Uterus (tissue), 2 donors: ENCODE measurements around the gene IL15.

Experiments used
- POLR2A ChIP-seq, 2 donors: fragments of 450-650 bp; IDR thresholded peaks; one replicate each; pipeline ENCODE4 v1.6.1; 2016; ENCODE audit warnings: antibody characterized with exemption in 2 of 2, mild to moderate bottlenecking in 1 of 2, moderate library complexity in 1 of 2
- TF ChIP-seq, protein P1 (sequence below), 4 experiments: fragments of 200-600 bp in 2 of 4; fragments of 450-650 bp in 2 of 4; sonication (generic) in 2 of 4; IDR thresholded peaks; one replicate each; pipeline ENCODE4 v1.5.1; 2016 to 2019; ENCODE audit warnings: antibody characterized with exemption in 4 of 4, mild to moderate bottlenecking in 2 of 4, moderate library complexity in 1 of 4

DNA sequence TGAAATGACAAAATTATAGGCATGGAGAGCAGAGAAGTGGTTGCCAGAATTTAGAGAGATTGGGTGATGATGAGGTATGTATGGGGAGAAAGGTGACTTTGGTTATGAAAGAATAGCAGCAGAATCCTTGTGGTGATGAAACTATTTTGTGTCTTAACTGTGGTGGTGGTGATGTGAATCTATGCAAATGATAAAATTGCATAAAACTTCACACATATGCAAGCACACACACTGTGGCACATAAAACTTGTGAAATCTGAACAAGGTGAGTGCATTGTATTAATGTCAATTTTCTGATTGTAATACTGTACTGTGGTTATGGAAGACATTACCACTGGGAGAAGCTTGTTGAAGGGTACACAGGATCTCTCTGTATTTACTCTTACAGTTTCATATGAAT lies 91.0 kb downstream of the IL15 start:
- TF ChIP-seq, protein P1, sequence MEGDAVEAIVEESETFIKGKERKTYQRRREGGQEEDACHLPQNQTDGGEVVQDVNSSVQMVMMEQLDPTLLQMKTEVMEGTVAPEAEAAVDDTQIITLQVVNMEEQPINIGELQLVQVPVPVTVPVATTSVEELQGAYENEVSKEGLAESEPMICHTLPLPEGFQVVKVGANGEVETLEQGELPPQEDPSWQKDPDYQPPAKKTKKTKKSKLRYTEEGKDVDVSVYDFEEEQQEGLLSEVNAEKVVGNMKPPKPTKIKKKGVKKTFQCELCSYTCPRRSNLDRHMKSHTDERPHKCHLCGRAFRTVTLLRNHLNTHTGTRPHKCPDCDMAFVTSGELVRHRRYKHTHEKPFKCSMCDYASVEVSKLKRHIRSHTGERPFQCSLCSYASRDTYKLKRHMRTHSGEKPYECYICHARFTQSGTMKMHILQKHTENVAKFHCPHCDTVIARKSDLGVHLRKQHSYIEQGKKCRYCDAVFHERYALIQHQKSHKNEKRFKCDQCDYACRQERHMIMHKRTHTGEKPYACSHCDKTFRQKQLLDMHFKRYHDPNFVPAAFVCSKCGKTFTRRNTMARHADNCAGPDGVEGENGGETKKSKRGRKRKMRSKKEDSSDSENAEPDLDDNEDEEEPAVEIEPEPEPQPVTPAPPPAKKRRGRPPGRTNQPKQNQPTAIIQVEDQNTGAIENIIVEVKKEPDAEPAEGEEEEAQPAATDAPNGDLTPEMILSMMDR (IDR thresholded peaks at IDR 0.05) = no peak
- no peak for TF ChIP-seq POLR2A (IDR thresholded peaks at IDR 0.05)
